ENCODE data around the gene ZAR1L. TPM values are rescaled to one million over a fixed set of nuclear protein-coding genes. Genes with fewer than 3 reads are reported as not detected.

The ZAR1L gene
- total and polyA plus RNA-seq, 9 of the 15 experiments (the other 6 are each of a cell fraction or from before 2014, with no cell fraction given) = not detected

GRCh38 chr13:32315238-32316027 is at the start of gene ZAR1L, which contains the start of gene BRCA2 (continued):
- TF ChIP-seq SMARCB1 (IDR thresholded peaks at IDR 0.05; ENCODE audit: insufficient read length, low read depth) = no peak
- no peak for TF ChIP-seq NR3C1 (CRISPR knock-in tag; IDR thresholded peaks at IDR 0.05)
- TF ChIP-seq ZNF146 (CRISPR knock-in tag; IDR thresholded peaks at IDR 0.05; ENCODE audit: unreplicated experiment) = no peak
- TF ChIP-seq KAT8 (IDR thresholded peaks at IDR 0.05; ENCODE audit: low read depth) = no peak
- no peak for TF ChIP-seq SMAD3 (CRISPR knock-in tag; conservative IDR thresholded peaks at IDR 0.05)
- no peak for TF ChIP-seq ZNF197 (CRISPR knock-in tag; IDR thresholded peaks at IDR 0.05; ENCODE audit: low read depth)
- TF ChIP-seq CCNT2 (IDR thresholded peaks at IDR 0.05; ENCODE audit: borderline replicate concordance, extremely low read depth, insufficient read length, low read depth, low read length) = peak; percentile 29
- TF ChIP-seq TBL1XR1 (IDR thresholded peaks at IDR 0.05; ENCODE audit: low read length in 2 of 2) = no peak
- TF ChIP-seq ZNF780A (CRISPR knock-in tag; IDR thresholded peaks at IDR 0.05) = no peak
- no peak for TF ChIP-seq WHSC1 (IDR thresholded peaks at IDR 0.05; ENCODE audit: low read length)
- peak; percentile 81 for TF ChIP-seq POLR2H (tag; IDR thresholded peaks at IDR 0.05; ENCODE audit: low read depth)
- TF ChIP-seq GABPB2 (CRISPR knock-in tag; conservative IDR thresholded peaks at IDR 0.05) = no peak
- TF ChIP-seq ZFP36 (IDR thresholded peaks at IDR 0.05; ENCODE audit: low read depth, low read length, partially characterized antibody) = no peak
- TF ChIP-seq POLR2G (IDR thresholded peaks at IDR 0.05; ENCODE audit: low read depth, low read length) = peak; percentile 99
- TF ChIP-seq RBM39 (optimal IDR thresholded peaks at IDR 0.05; ENCODE audit: low read depth, low read length) = no peak
- no peak for TF ChIP-seq E2F5 (CRISPR knock-in tag; IDR thresholded peaks at IDR 0.05)
- TF ChIP-seq MIER1 (IDR thresholded peaks at IDR 0.05; ENCODE audit: low read depth) = no peak
- TF ChIP-seq TAF9B (IDR thresholded peaks at IDR 0.05; ENCODE audit: partially characterized antibody) = peak; percentile 87
- no peak for TF ChIP-seq PTBP1 (IDR thresholded peaks at IDR 0.05; ENCODE audit: low read depth, low read length)
- TF ChIP-seq ZEB2 (IDR thresholded peaks at IDR 0.05) = no peak
- no peak for TF ChIP-seq TEAD4 (IDR thresholded peaks at IDR 0.05; ENCODE audit: low read length)
- no peak for TF ChIP-seq TEAD4 (CRISPR knock-in tag; IDR thresholded peaks at IDR 0.05; ENCODE audit: borderline replicate concordance)
- TF ChIP-seq CHD4 (IDR thresholded peaks at IDR 0.05; ENCODE audit: insufficient read depth, insufficient replicate concordance, low read depth, low read length, poor library complexity, severe bottlenecking) = no peak
- no peak for TF ChIP-seq MAFG (tag; conservative IDR thresholded peaks at IDR 0.05)
- TF ChIP-seq ZNF143 (CRISPR knock-in tag; IDR thresholded peaks at IDR 0.05) = no peak
- TF ChIP-seq DEAF1 (CRISPR knock-in tag; IDR thresholded peaks at IDR 0.05) = no peak
- no peak for TF ChIP-seq ELK3 (CRISPR knock-in tag; IDR thresholded peaks at IDR 0.05)

All from K562 (cell line).